Tibial nerve (tissue), 4 donors: Measurements from ENCODE around the gene AP3D1.

Experiments used
- CTCF ChIP-seq, 5 experiments: fragments of 200-600 bp in 3 of 5; fragments of 450-650 bp in 2 of 5; sonication (generic) in 3 of 5; IDR thresholded peaks; one replicate each; pipeline ENCODE4 v1.5.1; 2016 to 2019; ENCODE audit warnings: antibody characterized with exemption in 5 of 5, mild to moderate bottlenecking in 3 of 5, moderate library complexity in 2 of 5
- EP300 ChIP-seq, 2 donors: sonication (generic); formaldehyde crosslinking; IDR thresholded peaks; one replicate each; pipeline ENCODE4 v1.6.1; 2017; ENCODE audit warnings: antibody characterized with exemption in 2 of 2, mild to moderate bottlenecking in 1 of 2
- POLR2A ChIP-seq, 2 donors: fragments of 450-650 bp; IDR thresholded peaks; one replicate each; pipeline ENCODE4 v1.6.1; 2017; ENCODE audit warnings: antibody characterized with exemption in 2 of 2, mild to moderate bottlenecking in 2 of 2, moderate library complexity in 2 of 2

GRCh38 chr19:2115324-2115723 lies 36.0 kb downstream of the AP3D1 start:
- TF ChIP-seq POLR2A (IDR thresholded peaks at IDR 0.05) (no peak), CTCF (IDR thresholded peaks at IDR 0.05) (no peak), EP300 (IDR thresholded peaks at IDR 0.05) (no peak)
